ENCODE data around the gene UGT2B15.
"Not testable (repeated sequence)": the region's sequence is repeated elsewhere in the genome, so short reads cannot be mapped to it uniquely, and the experiment has no call there.

The UGT2B15 gene

DNA sequence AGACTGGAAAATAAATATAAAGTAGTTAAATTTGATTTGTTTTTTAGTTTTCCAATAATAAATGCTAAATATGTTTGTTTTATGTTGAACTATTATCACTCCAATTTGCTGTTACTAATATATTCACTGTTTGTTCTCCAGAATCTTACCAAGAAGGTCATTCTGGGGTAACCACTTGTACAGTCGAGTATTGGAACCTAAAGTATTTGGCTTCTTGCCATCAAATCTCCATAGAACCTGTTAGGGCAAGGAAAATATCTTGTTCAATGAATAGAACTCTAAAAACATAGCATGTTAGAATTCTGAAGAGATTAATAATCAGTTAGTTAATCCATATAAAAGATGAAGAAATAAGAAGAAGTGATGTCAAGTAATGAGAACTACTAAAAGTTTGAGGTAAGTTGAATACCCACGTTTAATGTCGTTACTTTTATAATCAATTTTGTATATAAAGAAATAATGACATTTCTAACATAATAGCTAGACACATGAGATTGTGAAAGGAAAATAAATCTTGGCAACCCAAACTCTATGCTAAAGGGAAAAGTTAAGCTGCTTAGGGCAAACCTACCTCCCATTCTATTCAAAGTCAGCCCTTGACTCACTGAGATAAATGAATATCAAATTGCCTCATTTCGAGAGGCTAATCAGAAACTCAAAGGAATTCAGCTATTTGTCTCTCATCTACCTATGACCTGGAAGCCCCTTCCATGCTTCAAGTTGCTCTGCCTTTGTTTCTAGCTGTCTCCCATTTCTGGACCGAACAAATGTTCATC, 15.3 kb downstream of the UGT2B15 start:
- H3K4me2 ChIP-seq (ENCODE audit: low read length): no peak overlapping the region
- no peaks in the 10 kb centered on the region for H3K9me3 ChIP-seq (replicated peaks; ENCODE audit: low read length)
- no peaks in the 10 kb centered on the region for H3K27me3 ChIP-seq (ENCODE audit: control insufficient read depth, insufficient read depth, low read length)
- H3K4me1 ChIP-seq (ENCODE audit: control insufficient read depth, insufficient read depth, low read length): no peaks in the 10 kb centered on the region
- no peak overlapping the region for H3K4me3 ChIP-seq (ENCODE audit: low read length)
- no peaks in the 10 kb centered on the region for H3K36me3 ChIP-seq (ENCODE audit: insufficient read depth, low read length)
- no peak overlapping the region for H3K9ac ChIP-seq (ENCODE audit: low read depth, low read length)

GRCh38 chr4:68651932-68652331, 18.5 kb downstream of the UGT2B15 start:
- Histone ChIP-seq H3K4me2 (ENCODE audit: low read length) (no peak overlapping the region), H3K9me3 (replicated peaks; ENCODE audit: low read length) (no peaks in the 10 kb centered on the region), H3K9ac (ENCODE audit: low read depth, low read length) (no peak overlapping the region), H3K4me3 (ENCODE audit: low read length) (no peak overlapping the region), H3K27me3 (ENCODE audit: control insufficient read depth, insufficient read depth, low read length) (no peaks in the 10 kb centered on the region), H3K4me1 (ENCODE audit: control insufficient read depth, insufficient read depth, low read length) (no peaks in the 10 kb centered on the region), H3K36me3 (ENCODE audit: insufficient read depth, low read length) (no peaks in the 10 kb centered on the region)

- no peaks in the 10 kb centered on the region for H3K4me1 ChIP-seq (ENCODE audit: control insufficient read depth, insufficient read depth, low read length)
- no peaks in the 10 kb centered on the region for H3K27me3 ChIP-seq (ENCODE audit: control insufficient read depth, insufficient read depth, low read length)
Observed at GRCh38 chr4:68630371-68630770, 40.1 kb downstream of the UGT2B15 start.

DNA sequence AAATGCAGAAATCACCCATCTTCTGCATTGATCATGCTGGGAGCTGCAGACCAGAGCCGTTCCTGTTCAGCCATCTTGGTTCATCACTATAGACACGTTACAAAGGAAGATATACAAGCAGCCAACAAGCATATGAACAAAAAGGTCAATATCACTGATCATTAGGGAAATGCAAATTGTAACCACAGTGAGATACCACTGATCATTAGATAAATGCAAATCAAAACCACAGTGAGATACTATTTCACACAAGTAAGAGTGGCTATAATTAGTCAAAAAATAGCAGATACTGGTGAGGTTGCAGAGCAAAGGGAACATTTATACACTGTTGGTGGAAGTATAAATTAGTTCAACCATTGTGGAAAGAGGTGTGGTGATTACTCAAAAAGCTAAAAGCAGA, 47.7 kb downstream of the UGT2B15 start:
- H3K4me2 ChIP-seq (ENCODE audit: low read length); H3K36me3 ChIP-seq (ENCODE audit: insufficient read depth, low read length); H3K4me3 ChIP-seq (ENCODE audit: low read length); H3K27me3 ChIP-seq (ENCODE audit: control insufficient read depth, insufficient read depth, low read length); H3K9me3 ChIP-seq (replicated peaks; ENCODE audit: low read length); H3K9ac ChIP-seq (ENCODE audit: low read depth, low read length); H3K4me1 ChIP-seq (ENCODE audit: control insufficient read depth, insufficient read depth, low read length): not testable (repeated sequence)

More at GRCh38 chr4:68630371-68630770, 40.1 kb downstream of the UGT2B15 start:
- no peak overlapping the region for H3K9ac ChIP-seq (ENCODE audit: low read depth, low read length)
- H3K4me2 ChIP-seq (ENCODE audit: low read length): no peak overlapping the region
- H3K9me3 ChIP-seq (replicated peaks; ENCODE audit: low read length): no peaks in the 10 kb centered on the region
- H3K4me3 ChIP-seq (ENCODE audit: low read length): no peak overlapping the region
- H3K36me3 ChIP-seq (ENCODE audit: insufficient read depth, low read length): no peaks in the 10 kb centered on the region

DNA sequence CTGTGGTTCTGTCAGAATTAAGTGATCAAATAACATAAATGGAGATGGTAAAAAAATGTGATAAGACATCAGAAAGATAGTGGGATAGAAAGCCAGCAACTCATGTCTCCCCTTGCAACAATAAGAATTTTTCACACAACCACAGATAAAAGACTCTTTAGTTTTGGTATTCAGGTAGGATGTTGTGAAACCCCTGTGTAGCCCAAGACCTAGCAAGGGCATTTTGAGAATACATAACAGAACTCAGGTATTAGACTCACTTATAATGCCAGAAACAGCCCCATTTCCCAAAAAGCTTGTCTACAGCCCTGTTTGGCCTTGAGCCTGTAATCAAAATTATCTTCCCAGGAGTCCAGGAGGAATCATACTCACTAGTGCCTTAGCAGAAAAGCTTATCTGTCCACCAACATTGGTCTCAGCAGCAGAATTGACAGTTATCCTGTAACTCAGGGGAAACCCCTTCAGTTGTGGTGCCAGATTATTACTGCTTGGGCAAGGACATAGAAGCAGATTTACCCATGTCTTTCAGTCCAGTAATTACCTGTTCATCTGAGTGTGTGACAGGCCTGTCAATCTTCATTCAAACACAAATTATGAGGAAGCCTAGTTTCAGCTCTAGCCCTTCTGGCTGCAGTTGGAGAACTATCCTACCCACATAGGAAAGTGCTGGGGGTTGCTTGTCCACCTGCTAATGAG, 53.3 kb downstream of the UGT2B15 start:
- Histone ChIP-seq H3K4me2 (ENCODE audit: low read length) (no peak overlapping the region), H3K27me3 (ENCODE audit: control insufficient read depth, insufficient read depth, low read length) (no peaks in the 10 kb centered on the region), H3K9me3 (replicated peaks; ENCODE audit: low read length) (no peaks in the 10 kb centered on the region), H3K4me3 (ENCODE audit: low read length) (no peak overlapping the region), H3K36me3 (ENCODE audit: insufficient read depth, low read length) (no peaks in the 10 kb centered on the region), H3K9ac (ENCODE audit: low read depth, low read length) (no peak overlapping the region), H3K4me1 (ENCODE audit: control insufficient read depth, insufficient read depth, low read length) (no peaks in the 10 kb centered on the region)

DNA sequence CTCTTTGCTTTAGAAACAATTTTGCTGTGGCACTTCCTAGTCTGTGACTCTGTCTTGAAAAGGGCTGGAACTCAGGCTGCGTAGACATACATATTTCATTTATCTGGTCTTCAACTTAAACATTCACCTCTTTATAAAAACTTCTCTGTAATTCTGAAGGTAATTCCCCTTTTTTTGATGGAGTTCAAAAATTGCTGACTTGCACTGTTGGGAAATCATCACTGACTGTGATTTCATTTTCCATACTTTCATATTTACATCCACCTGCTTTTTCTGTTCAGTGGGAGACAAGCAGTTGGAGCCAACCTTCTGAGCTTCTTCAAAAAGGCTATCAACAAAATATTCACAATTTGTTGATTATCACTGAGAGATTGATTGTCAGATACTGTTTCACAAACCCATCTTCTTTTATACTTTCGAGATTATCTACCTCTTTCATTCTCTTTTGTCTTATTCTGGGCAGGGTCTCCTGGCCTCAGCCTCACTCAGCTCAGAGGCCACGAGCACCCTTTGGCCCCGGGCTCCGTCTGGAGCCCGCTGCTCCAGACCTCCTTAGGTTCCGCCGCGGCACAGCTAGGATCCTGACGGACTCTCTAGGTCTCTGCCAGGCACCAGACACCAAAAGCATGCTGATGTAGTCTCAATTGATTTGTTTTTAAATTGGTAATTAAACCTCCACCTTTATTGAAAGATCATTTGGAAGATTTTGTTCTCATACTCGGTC, 54.6 kb downstream of the UGT2B15 start:
- no peak overlapping the region for H3K4me3 ChIP-seq (ENCODE audit: low read length)
- H3K9ac ChIP-seq (ENCODE audit: low read depth, low read length): no peak overlapping the region
- H3K4me2 ChIP-seq (ENCODE audit: low read length): no peak overlapping the region
- H3K9me3 ChIP-seq (replicated peaks; ENCODE audit: low read length): no peaks in the 10 kb centered on the region
- no peaks in the 10 kb centered on the region for H3K27me3 ChIP-seq (ENCODE audit: control insufficient read depth, insufficient read depth, low read length)
- no peaks in the 10 kb centered on the region for H3K4me1 ChIP-seq (ENCODE audit: control insufficient read depth, insufficient read depth, low read length)
- no peaks in the 10 kb centered on the region for H3K36me3 ChIP-seq (ENCODE audit: insufficient read depth, low read length)

DNA sequence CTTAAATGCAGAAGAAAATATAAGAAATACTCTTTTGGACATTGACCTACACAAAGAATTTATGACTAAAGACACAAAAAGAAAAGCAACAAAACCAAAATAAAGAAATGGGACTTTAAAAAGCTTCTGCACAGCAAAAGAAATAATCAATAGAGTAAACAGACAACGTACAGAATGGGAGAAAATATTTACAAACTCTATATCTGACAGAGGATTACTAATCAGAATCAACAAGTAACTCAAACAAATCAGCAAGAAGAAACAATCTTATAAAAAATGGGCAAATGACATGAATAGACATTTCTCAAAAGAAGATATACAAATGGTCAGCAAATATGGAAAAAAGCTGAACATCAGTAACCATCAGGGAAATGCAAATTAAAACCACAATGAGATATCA, 56.7 kb downstream of the UGT2B15 start:
- no peak overlapping the region for H3K4me2 ChIP-seq (ENCODE audit: low read length)
- no peak overlapping the region for H3K9ac ChIP-seq (ENCODE audit: low read depth, low read length)
- no peak overlapping the region for H3K4me3 ChIP-seq (ENCODE audit: low read length)
- no peaks in the 10 kb centered on the region for H3K36me3 ChIP-seq (ENCODE audit: insufficient read depth, low read length)
- H3K27me3 ChIP-seq (ENCODE audit: control insufficient read depth, insufficient read depth, low read length): no peaks in the 10 kb centered on the region
- H3K9me3 ChIP-seq (replicated peaks; ENCODE audit: low read length): no peaks in the 10 kb centered on the region
- H3K4me1 ChIP-seq (ENCODE audit: control insufficient read depth, insufficient read depth, low read length): no peaks in the 10 kb centered on the region

- Histone ChIP-seq H3K4me1 (ENCODE audit: control insufficient read depth, insufficient read depth, low read length) (no peaks in the 10 kb centered on the region), H3K9me3 (replicated peaks; ENCODE audit: low read length) (no peaks in the 10 kb centered on the region), H3K9ac (ENCODE audit: low read depth, low read length) (no peak overlapping the region), H3K27me3 (ENCODE audit: control insufficient read depth, insufficient read depth, low read length) (no peaks in the 10 kb centered on the region), H3K36me3 (ENCODE audit: insufficient read depth, low read length) (no peaks in the 10 kb centered on the region), H3K4me2 (ENCODE audit: low read length) (no peak overlapping the region), H3K4me3 (ENCODE audit: low read length) (no peak overlapping the region)
Observed at GRCh38 chr4:68606240-68606639, 64.2 kb downstream of the UGT2B15 start.

DNA sequence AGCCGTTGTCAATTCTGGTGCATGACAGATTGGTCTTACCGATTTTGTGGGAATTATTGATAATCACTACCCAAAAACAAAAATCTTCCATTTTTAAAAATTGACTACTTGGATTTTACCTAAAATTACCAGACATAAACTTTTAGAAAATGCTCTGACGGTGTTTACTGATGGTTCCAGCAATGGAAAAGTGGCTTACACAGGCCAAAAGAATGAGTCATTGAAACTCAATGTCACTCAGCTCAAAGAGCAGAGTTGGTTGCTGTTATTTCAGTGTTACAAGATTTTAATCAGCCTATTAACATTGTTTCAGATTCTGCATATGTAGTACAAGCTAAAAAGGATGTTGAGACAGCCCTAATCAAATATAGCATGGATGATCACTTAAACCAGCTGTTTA, 71.3 kb downstream of the UGT2B15 start:
- Histone ChIP-seq H3K4me2 (ENCODE audit: low read length) (no peak overlapping the region), H3K27me3 (ENCODE audit: control insufficient read depth, insufficient read depth, low read length) (no peaks in the 10 kb centered on the region), H3K36me3 (ENCODE audit: insufficient read depth, low read length) (no peaks in the 10 kb centered on the region), H3K9ac (ENCODE audit: low read depth, low read length) (no peak overlapping the region), H3K4me1 (ENCODE audit: control insufficient read depth, insufficient read depth, low read length) (no peaks in the 10 kb centered on the region), H3K9me3 (replicated peaks; ENCODE audit: low read length) (no peaks in the 10 kb centered on the region), H3K4me3 (ENCODE audit: low read length) (no peak overlapping the region)

DNA sequence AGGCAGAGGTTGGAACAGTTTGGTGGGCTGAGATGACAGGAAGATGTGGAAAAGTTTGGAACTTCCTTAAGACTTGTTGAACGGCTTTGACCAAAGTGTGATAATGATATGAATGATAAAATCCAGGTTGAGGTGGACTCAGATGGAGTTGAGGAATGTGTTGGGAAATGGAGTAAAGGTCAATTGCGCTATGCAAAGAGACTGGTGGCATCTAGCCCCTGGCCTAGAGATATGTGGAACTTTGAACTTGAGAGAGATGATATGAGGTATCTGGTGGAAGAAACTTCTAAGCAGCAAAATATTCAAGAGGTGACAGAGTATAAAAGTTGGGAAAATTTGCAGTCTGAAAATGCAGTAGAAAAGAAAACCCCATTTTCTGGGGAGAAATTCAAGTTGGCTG, 73.0 kb downstream of the UGT2B15 start:
- H3K9ac ChIP-seq (ENCODE audit: low read depth, low read length): no peak overlapping the region
- H3K36me3 ChIP-seq (ENCODE audit: insufficient read depth, low read length): no peaks in the 10 kb centered on the region
- no peaks in the 10 kb centered on the region for H3K4me1 ChIP-seq (ENCODE audit: control insufficient read depth, insufficient read depth, low read length)
- H3K4me3 ChIP-seq (ENCODE audit: low read length): no peak overlapping the region
- H3K9me3 ChIP-seq (replicated peaks; ENCODE audit: low read length): no peaks in the 10 kb centered on the region
- H3K27me3 ChIP-seq (ENCODE audit: control insufficient read depth, insufficient read depth, low read length): no peaks in the 10 kb centered on the region
- H3K4me2 ChIP-seq (ENCODE audit: low read length): no peak overlapping the region

Data from skeletal muscle satellite cell (primary cell).